ENCODE results near the gene FPR2. TPM values are rescaled to one million over a fixed set of nuclear protein-coding genes. Genes with fewer than 3 reads are reported as not detected.

Gene FPR2
- total and polyA plus RNA-seq, 2 of the 13 experiments (the other 11 are each of a cell fraction or from before 2014, with no cell fraction given), result not detected

- CTCF ChIA-PET (ENCODE audit: low intra/inter-chr PET ratio, low total read pairs), result no interaction called here
- POLR2A ChIA-PET, result no interaction called here
- no peaks in the 10 kb centered on the region for H3K79me2 ChIP-seq (ENCODE audit: insufficient read depth, low read length)
- peaks cover 65% of the 10 kb centered on the region for H3K4me1 ChIP-seq (ENCODE audit: insufficient read depth, low read length)
- intact Hi-C loops (cut with micrococcal nuclease; ENCODE audit: unreplicated experiment) (no loop called here), in situ Hi-C loops (cut with HindIII; ENCODE audit: extremely low pct_ligation_motif_present, low pct_unique_long_range_greater_than_20kb) (no loop called here)
- H3K4me3 ChIP-seq (replicated peaks in 1 of 3; ENCODE audit: insufficient read depth in 1 of 3, low read depth in 2 of 3, low read length in 3 of 3), result no peak overlapping the region
- H3K36me3 ChIP-seq (replicated peaks in 1 of 2; ENCODE audit: control insufficient read depth in 1 of 2, insufficient read depth in 2 of 2, low read length in 2 of 2), result no peaks in the 10 kb centered on the region
- H2AFZ ChIP-seq (ENCODE audit: low read length), result no peak overlapping the region
- BruUV-seq (replicated peaks), result no TSS peak
- 31% methylated on average over 2 of the region's 2 CpGs for WGBS (ENCODE audit: low lambda C conversion rate)
- no peak for ATAC-seq
- TF ChIP-seq BORCS8-MEF2B (CRISPR knock-in tag; IDR thresholded peaks at IDR 0.05) (no peak), MTA3 (CRISPR knock-in tag; IDR thresholded peaks at IDR 0.05) (no peak), TCF7 (IDR thresholded peaks at IDR 0.05; ENCODE audit: low read depth) (no peak), ZGPAT (CRISPR knock-in tag; IDR thresholded peaks at IDR 0.05) (no peak), CAMTA2 (CRISPR knock-in tag; IDR thresholded peaks at IDR 0.05; ENCODE audit: borderline replicate concordance) (no peak), CSRNP2 (CRISPR knock-in tag; conservative IDR thresholded peaks at IDR 0.05; ENCODE audit: low read depth) (no peak), DRAP1 (CRISPR knock-in tag; IDR thresholded peaks at IDR 0.05) (no peak), PITX1 (CRISPR knock-in tag; IDR thresholded peaks at IDR 0.05) (no peak), HNF1A (IDR thresholded peaks at IDR 0.05; ENCODE audit: low read depth) (no peak), HNF1A (CRISPR knock-in tag; IDR thresholded peaks at IDR 0.05; ENCODE audit: borderline replicate concordance) (no peak), ZNF567 (CRISPR knock-in tag; IDR thresholded peaks at IDR 0.05; ENCODE audit: borderline replicate concordance) (no peak), SSRP1 (CRISPR knock-in tag; IDR thresholded peaks at IDR 0.05) (no peak), ZFY (CRISPR knock-in tag; IDR thresholded peaks at IDR 0.05) (no peak), ZSCAN21 (CRISPR knock-in tag; IDR thresholded peaks at IDR 0.05; ENCODE audit: borderline replicate concordance) (no peak), HNF1B (CRISPR knock-in tag; IDR thresholded peaks at IDR 0.05) (no peak)
- H4K20me1 ChIP-seq (ENCODE audit: insufficient read depth, low read length), result no peaks in the 10 kb centered on the region
- H3K27me3 ChIP-seq (ENCODE audit: control insufficient read depth in 1 of 2, insufficient read depth in 2 of 2, low read length in 2 of 2), result no peaks in the 10 kb centered on the region
- peaks cover 34% of the 10 kb centered on the region for H3K9me3 ChIP-seq (ENCODE audit: low read length)
- H3K4me2 ChIP-seq (ENCODE audit: low read depth, low read length), result no peak overlapping the region
- FAIRE-seq, result no peak
- DNase-seq (ENCODE audit: low spot score), result no peak
- H3K9ac ChIP-seq (ENCODE audit: insufficient read depth, low read depth, low read length), result no peak overlapping the region
- H3K27ac ChIP-seq (ENCODE audit: extremely low read length, insufficient read depth, low read length), result peak overlapping the region; percentile 45
Measured at GRCh38 chr19:51807925-51808324, 46.9 kb downstream of the FPR2 start.

Measured in HepG2 (cell line).